ENCODE data around the gene PAX6. TPM values are rescaled to one million over a fixed set of nuclear protein-coding genes. Genes with fewer than 3 reads are reported as not detected.

Gene PAX6
- total and polyA plus RNA-seq, 2 of the 4 experiments (the other 2 are of a cell fraction): not detected

- Histone ChIP-seq H2AK5ac (ENCODE audit: low read depth, low read length) (no peak overlapping the region), H2BK20ac (ENCODE audit: low read depth, low read length) (no peak overlapping the region), H4K20me1 (ENCODE audit: insufficient read depth, low read length) (peaks cover 10% of the 10 kb centered on the region), H3K27me3 (ENCODE audit: control insufficient read depth, insufficient read depth, low read length) (peaks cover 95% of the 10 kb centered on the region), H3K27ac (ENCODE audit: insufficient read depth, low read length) (no peak overlapping the region), H3K9me1 (ENCODE audit: insufficient read depth, low read length) (peaks cover 1% of the 10 kb centered on the region; the same call in 1 of the 2 replicates), H3K4ac (ENCODE audit: low read depth, low read length) (no peak overlapping the region), H4K91ac (ENCODE audit: insufficient read depth, low read depth, low read length) (no peak overlapping the region), H3K23ac (ENCODE audit: low read depth, low read length) (0 out of 2 replicates have a peak overlapping the region, but pooled peaks have one; percentile 49), H3K4me1 (ENCODE audit: control insufficient read depth, insufficient read depth, low read length) (no peaks in the 10 kb centered on the region; the same call in 1 of the 2 replicates), H3K14ac (replicated peaks; ENCODE audit: low read depth, low read length) (no peak overlapping the region), H3K18ac (ENCODE audit: low read depth, low read length) (no peak overlapping the region), H2BK120ac (ENCODE audit: low read depth, low read length) (no peak overlapping the region), H3K79me1 (ENCODE audit: low read depth in 1 of 2, low read length in 2 of 2) (no peaks in the 10 kb centered on the region), H3K4me3 (ENCODE audit: insufficient read depth, low read depth, low read length) (no peak overlapping the region), H3K4me2 (ENCODE audit: low read depth, low read length) (no peak overlapping the region), H2AFZ (replicated peaks; ENCODE audit: low read length, poor library complexity) (no peak overlapping the region), H2BK5ac (ENCODE audit: low read depth, low read length, poor library complexity, severe bottlenecking) (no peak overlapping the region), H2BK15ac (ENCODE audit: low read depth, low read length) (no peak overlapping the region), H4K5ac (ENCODE audit: low read depth, low read length) (no peak overlapping the region), H3K9ac (ENCODE audit: low read depth, low read length) (no peak overlapping the region), H4K8ac (ENCODE audit: low read depth in 2 of 2, low read length in 2 of 2) (no peak overlapping the region), H3K9me3 (ENCODE audit: control insufficient read depth, insufficient read depth, low read length) (peaks cover 30% of the 10 kb centered on the region), H3K56ac (ENCODE audit: extremely low read depth, insufficient read depth, low read length) (no peak overlapping the region), H3K36me3 (ENCODE audit: control insufficient read depth, insufficient read depth, low read length) (no peaks in the 10 kb centered on the region), H2AK9ac (replicated peaks; ENCODE audit: low read depth, low read length, poor library complexity) (no peak overlapping the region)
- POLR2A ChIA-PET (ENCODE audit: unreplicated experiment): no interaction called here
- in situ Hi-C loops (cut with MboI; ENCODE audit: low sequenced_read_pairs): no loop called here
- DNase-seq (no peak), ATAC-seq (ENCODE audit: low read depth) (no peak)
- CTCF ChIA-PET: no interaction called here
- TF ChIP-seq BHLHE40 (IDR thresholded peaks at IDR 0.05; ENCODE audit: low read depth, low read length): no peak
- no peak for TF ChIP-seq CEBPB (IDR thresholded peaks at IDR 0.05; ENCODE audit: low read depth, low read length)
- no peak for TF ChIP-seq NFE2L2 (IDR thresholded peaks at IDR 0.05; ENCODE audit: low read depth, low read length)
- no peak for TF ChIP-seq CTCF (conservative IDR thresholded peaks at IDR 0.05; ENCODE audit: low read depth, low read length)
- no peak for TF ChIP-seq ELK1 (IDR thresholded peaks at IDR 0.05; ENCODE audit: borderline replicate concordance, low read depth, low read length)
- TF ChIP-seq POLR2A (IDR thresholded peaks at IDR 0.05; ENCODE audit: low read depth, low read length): no peak
- TF ChIP-seq MAZ (IDR thresholded peaks at IDR 0.05; ENCODE audit: borderline replicate concordance, low read depth, low read length): no peak
- TF ChIP-seq SMC3 (IDR thresholded peaks at IDR 0.05; ENCODE audit: low read depth, low read length): no peak
- TF ChIP-seq MXI1 (IDR thresholded peaks at IDR 0.05; ENCODE audit: borderline replicate concordance, low read depth, low read length): no peak
- TF ChIP-seq RCOR1 (IDR thresholded peaks at IDR 0.05; ENCODE audit: insufficient replicate concordance, low read length): no peak
- TF ChIP-seq MAFK (IDR thresholded peaks at IDR 0.05; ENCODE audit: low read depth, low read length): no peak
- dilution Hi-C loops (cut with HindIII; ENCODE audit: low sequenced_read_pairs, unreplicated experiment): no loop called here
- BruUV-seq (replicated peaks): no TSS peak
- 21% methylated on average over 6 of the region's 36 CpGs; no CpG with 5 or more reads in 1 of the 2 experiments for WGBS, 2 experiments (ENCODE audit: extremely low coverage in 2 of 2, insufficient read length in 1 of 2)
- intact Hi-C loops (cut with micrococcal nuclease): no loop called here
Measured at GRCh38 chr11:31806186-31806927, 4.8 kb downstream of the PAX6 start.

Measured in IMR-90 (cell line).